WTC11 (cell line): Measurements from ENCODE around the gene PPARD. TPM values are rescaled to one million over a fixed set of nuclear protein-coding genes. Genes with fewer than 3 reads are reported as not detected.

Source experiments
- CREM ChIP-seq: sonication (generic); formaldehyde crosslinking; IDR thresholded peaks from 2 replicates; pipeline ENCODE4 v1.8.1; 2022; ENCODE audit warnings: mild to moderate bottlenecking, missing genetic modification reagents, moderate library complexity
- CTCF ChIP-seq: fragments of 200-600 bp; IDR thresholded peaks from 2 replicates; pipeline ENCODE4 v1.8.0; 2022; ENCODE audit warnings: antibody characterized with exemption
- E2F4 ChIP-seq: sonication (generic); formaldehyde crosslinking; IDR thresholded peaks from 2 replicates; pipeline ENCODE4 v1.8.1; 2022; ENCODE audit warnings: low read depth, mild to moderate bottlenecking, moderate library complexity, missing genetic modification reagents, borderline replicate concordance
- ETV6 ChIP-seq: sonication (generic); formaldehyde crosslinking; IDR thresholded peaks from 2 replicates; pipeline ENCODE4 v1.8.1; 2022; ENCODE audit warnings: mild to moderate bottlenecking, missing genetic modification reagents
- GTF2I ChIP-seq: fragments of 250-450 bp; sonication (Bioruptor Pico); conservative IDR thresholded peaks from 2 replicates; pipeline ENCODE4 v1.4.0; 2021; ENCODE audit warnings: mild to moderate bottlenecking
- HMGA2 ChIP-seq: fragments of 250-450 bp; sonication (Bioruptor Pico); IDR thresholded peaks from 2 replicates; pipeline ENCODE4 v1.4.0; 2021; ENCODE audit warnings: mild to moderate bottlenecking, moderate library complexity
- KAT7 ChIP-seq: sonication (generic); formaldehyde crosslinking; IDR thresholded peaks from 2 replicates; pipeline ENCODE4 v1.8.1; 2023; ENCODE audit warnings: missing genetic modification reagents, mild to moderate bottlenecking, borderline replicate concordance
- PRDM15 ChIP-seq: sonication (generic); formaldehyde crosslinking; IDR thresholded peaks from 2 replicates; pipeline ENCODE4 v1.8.0; 2022; ENCODE audit warnings: missing genetic modification reagents
- PREB ChIP-seq: sonication (generic); formaldehyde crosslinking; IDR thresholded peaks from 2 replicates; pipeline ENCODE4 v1.8.1; 2022; ENCODE audit warnings: mild to moderate bottlenecking, missing genetic modification reagents, moderate library complexity, borderline replicate concordance
- RELA ChIP-seq: sonication (generic); formaldehyde crosslinking; IDR thresholded peaks from 2 replicates; pipeline ENCODE4 v1.8.1; 2022; ENCODE audit warnings: missing genetic modification reagents, mild to moderate bottlenecking, borderline replicate concordance
- SMAD3 ChIP-seq: sonication (generic); formaldehyde crosslinking; IDR thresholded peaks from 2 replicates; pipeline ENCODE4 v1.8.0; 2022; ENCODE audit warnings: missing genetic modification reagents, mild to moderate bottlenecking, borderline replicate concordance
- SOX15 ChIP-seq: fragments of 250-450 bp; sonication (Bioruptor Pico); IDR thresholded peaks from 2 replicates; pipeline ENCODE4 v1.9.0; 2021; ENCODE audit warnings: mild to moderate bottlenecking
- SP1 ChIP-seq: sonication (generic); formaldehyde crosslinking; conservative IDR thresholded peaks from 2 replicates; pipeline ENCODE4 v1.8.1; 2022; ENCODE audit warnings: missing genetic modification reagents
- STAT6 ChIP-seq: sonication (generic); formaldehyde crosslinking; conservative IDR thresholded peaks from 2 replicates; pipeline ENCODE4 v1.8.1; 2023; ENCODE audit warnings: mild to moderate bottlenecking, low read depth, missing genetic modification reagents, moderate library complexity
- USF1 ChIP-seq: sonication (generic); formaldehyde crosslinking; IDR thresholded peaks from 2 replicates; pipeline ENCODE4 v1.8.0; 2022; ENCODE audit warnings: mild to moderate bottlenecking, missing genetic modification reagents
- USF2 ChIP-seq: sonication (generic); formaldehyde crosslinking; IDR thresholded peaks from 2 replicates; pipeline ENCODE4 v1.8.1; 2023; ENCODE audit warnings: mild to moderate bottlenecking, missing genetic modification reagents, moderate library complexity
- ZNF512 ChIP-seq: sonication (generic); formaldehyde crosslinking; IDR thresholded peaks from 2 replicates; pipeline ENCODE4 v1.8.1; 2022; ENCODE audit warnings: missing genetic modification reagents, borderline replicate concordance
- ZNF532 ChIP-seq: fragments of 250-450 bp; sonication (Bioruptor Pico); IDR thresholded peaks from 2 replicates; pipeline ENCODE4 v1.9.0; 2021; ENCODE audit warnings: mild to moderate bottlenecking, borderline replicate concordance
- ZNF671 ChIP-seq: fragments of 250-450 bp; sonication (Bioruptor Pico); IDR thresholded peaks from 2 replicates; pipeline ENCODE4 v1.8.0; 2021; ENCODE audit warnings: mild to moderate bottlenecking
- total RNA-seq: library from RNA; stranded (reverse); gene quantifications from 3 replicates; pipeline ENCODE4 v1.2.3, GENCODE V29; 2021

Gene PPARD
- total RNA-seq, 1 experiment from 2014 or later = 14.7 TPM

- TF ChIP-seq E2F4 (CRISPR knock-in tag) = no peak
- no peak for TF ChIP-seq USF2
- no peak for TF ChIP-seq ETV6 (CRISPR knock-in tag)
- TF ChIP-seq ZNF671 (CRISPR knock-in tag) = no peak
- no peak for TF ChIP-seq RELA (CRISPR knock-in tag)
- TF ChIP-seq SP1 (CRISPR knock-in tag) = no peak
- TF ChIP-seq SOX15 (CRISPR knock-in tag) = no peak
- TF ChIP-seq CREM (CRISPR knock-in tag) = no peak
- 0 out of 2 replicates have a peak, but pooled peaks have one; percentile 17 for TF ChIP-seq USF1 (CRISPR knock-in tag)
- TF ChIP-seq PREB (CRISPR knock-in tag) = no peak
- no peak for TF ChIP-seq PRDM15
- TF ChIP-seq ZNF512 (CRISPR knock-in tag) = no peak
- TF ChIP-seq HMGA2 = no peak
- no peak for TF ChIP-seq ZNF532
- TF ChIP-seq CTCF = no peak
- TF ChIP-seq GTF2I (CRISPR knock-in tag) = no peak
- no peak for TF ChIP-seq STAT6
- TF ChIP-seq SMAD3 (CRISPR knock-in tag) = no peak
- TF ChIP-seq KAT7 (CRISPR knock-in tag) = 0 out of 2 replicates have a peak, but pooled peaks have one; percentile 21
Measured at GRCh38 chr6:35468980-35469750, 126.8 kb downstream of the PPARD start (continued).
